Activated naive CD8-positive, alpha-beta T cell treated with anti-CD3 and anti-CD28 coated beads, Interleukin-2, amount 10 ng/mL, durations not matched to agents 7 days and 5 days (primary cell): Measurements from ENCODE around the gene CTIF. TPM values are rescaled to one million over a fixed set of nuclear protein-coding genes. Genes with fewer than 3 reads are reported as not detected.

Experiments used
- ATAC-seq: fragments of 150-1000 bp; cut with Tn5 transposase; one replicate; pipeline ENCODE4 v1.10.0; 2021; ENCODE audit warnings: low read depth, moderate library complexity
- POLR2A ChIA-PET: fragments of 350-600 bp; sonication (Branson Sonifier 250); formaldehyde crosslinking; loops from one replicate; lab custom pipeline; 2021; ENCODE audit warnings: antibody characterized with exemption; lab: Charles Lee
- DNase-seq: peaks from one replicate; pipeline ENCODE4 v3.0.0; 2021
- H3K27ac Mint-ChIP-seq: one replicate; pipeline ENCODE4 v1.8.0; 2022; ENCODE audit warnings: mild to moderate bottlenecking, mixed read lengths
- H3K27me3 Mint-ChIP-seq: one replicate; pipeline ENCODE4 v1.8.0; 2022; ENCODE audit warnings: mild to moderate bottlenecking, moderate library complexity, mixed read lengths
- H3K36me3 Mint-ChIP-seq: one replicate; pipeline ENCODE4 v1.8.0; 2021; ENCODE audit warnings: mild to moderate bottlenecking, mixed read lengths
- H3K4me1 Mint-ChIP-seq: one replicate; pipeline ENCODE4 v1.8.0; 2021; ENCODE audit warnings: mixed read lengths
- H3K4me3 Mint-ChIP-seq: one replicate; pipeline ENCODE4 v1.8.0; 2022; ENCODE audit warnings: mild to moderate bottlenecking, moderate library complexity, mixed read lengths
- H3K9me3 Mint-ChIP-seq: one replicate; pipeline ENCODE4 v1.8.0; 2021; ENCODE audit warnings: mixed read lengths
- total RNA-seq, 2 experiments: library from RNA; stranded (reverse); gene quantifications; one replicate each; pipeline ENCODE4 v1.2.3, GENCODE V29; 2021

CTIF gene
- total RNA-seq, 2 experiments from 2014 or later, result 2.4 to 3.0 TPM

- H3K4me3 Mint-ChIP-seq, result no peak overlapping the region
- POLR2A ChIA-PET, result no interaction called here
- no peak for DNase-seq
Measured at GRCh38 chr18:48785091-48785614, 246.3 kb downstream of the CTIF start.

GRCh38 chr18:48785736-48786454 is 247.1 kb downstream of the CTIF start:
- H3K36me3 Mint-ChIP-seq, result peaks cover 2% of the 10 kb centered on the region
- H3K4me1 Mint-ChIP-seq, result peaks cover 21% of the 10 kb centered on the region
- no peak overlapping the region for H3K27ac Mint-ChIP-seq
- DNase-seq (no peak), ATAC-seq (no peak)
- H3K9me3 Mint-ChIP-seq, result no peaks in the 10 kb centered on the region
- H3K4me3 Mint-ChIP-seq, result no peak overlapping the region
- H3K27me3 Mint-ChIP-seq, result peaks cover 1% of the 10 kb centered on the region
- POLR2A ChIA-PET, result interaction anchor here (0.5 kb wide), 1 partner anchor 559 kb away, joined by 3 read pairs; no protein-coding TSS in a partner anchor

More at GRCh38 chr18:48785091-48785614, 246.3 kb downstream of the CTIF start:
- H3K27me3 Mint-ChIP-seq, result peaks cover 1% of the 10 kb centered on the region
- peak overlapping the region; percentile 77 for H3K27ac Mint-ChIP-seq
- peaks cover 2% of the 10 kb centered on the region for H3K36me3 Mint-ChIP-seq
- peaks cover 20% of the 10 kb centered on the region for H3K4me1 Mint-ChIP-seq
- H3K9me3 Mint-ChIP-seq, result no peaks in the 10 kb centered on the region
- ATAC-seq, result peak; percentile 44

GRCh38 chr18:48786455-48787202 is 247.8 kb downstream of the CTIF start:
- DNase-seq, result peak; percentile 24
- peaks cover 5% of the 10 kb centered on the region for H3K36me3 Mint-ChIP-seq
- no peak overlapping the region for H3K4me3 Mint-ChIP-seq
- POLR2A ChIA-PET, result interaction anchor here (0.5 kb wide), 1 partner anchor 560 kb away, joined by 3 read pairs; no protein-coding TSS in a partner anchor
- no peak for ATAC-seq
- H3K27me3 Mint-ChIP-seq, result no peaks in the 10 kb centered on the region
- peaks cover 1% of the 10 kb centered on the region for H3K9me3 Mint-ChIP-seq
- H3K27ac Mint-ChIP-seq, result peak overlapping the region; percentile 24
- peaks cover 24% of the 10 kb centered on the region for H3K4me1 Mint-ChIP-seq

- H3K4me3 Mint-ChIP-seq, result no peak overlapping the region
- ATAC-seq, result no peak
- H3K9me3 Mint-ChIP-seq, result peaks cover 4% of the 10 kb centered on the region
- H3K27ac Mint-ChIP-seq, result peak overlapping the region; percentile 24
- peaks cover 7% of the 10 kb centered on the region for H3K36me3 Mint-ChIP-seq
- DNase-seq, result peak; percentile 11
- no peaks in the 10 kb centered on the region for H3K27me3 Mint-ChIP-seq
- POLR2A ChIA-PET, result no interaction called here
- peaks cover 26% of the 10 kb centered on the region for H3K4me1 Mint-ChIP-seq
Measured at GRCh38 chr18:48787203-48788151, 248.6 kb downstream of the CTIF start.

GRCh38 chr18:48788373-48788772 is 249.5 kb downstream of the CTIF start:
- ATAC-seq, result no peak
- DNase-seq, result peak; percentile 8

GRCh38 chr18:48789259-48789812 is 250.5 kb downstream of the CTIF start:
- Mint-ChIP-seq H3K9me3 (peaks cover 4% of the 10 kb centered on the region), H3K27ac (no peak overlapping the region), H3K4me1 (peaks cover 24% of the 10 kb centered on the region), H3K36me3 (peaks cover 7% of the 10 kb centered on the region), H3K4me3 (no peak overlapping the region), H3K27me3 (peaks cover 3% of the 10 kb centered on the region)
- POLR2A ChIA-PET, result no interaction called here
- ATAC-seq, result no peak
- DNase-seq, result no peak

More at GRCh38 chr18:48788373-48788772, 249.5 kb downstream of the CTIF start:
- H3K27ac Mint-ChIP-seq, result no peak overlapping the region
- peaks cover 4% of the 10 kb centered on the region for H3K9me3 Mint-ChIP-seq
- peaks cover 26% of the 10 kb centered on the region for H3K4me1 Mint-ChIP-seq
- POLR2A ChIA-PET, result no interaction called here
- no peaks in the 10 kb centered on the region for H3K27me3 Mint-ChIP-seq
- no peak overlapping the region for H3K4me3 Mint-ChIP-seq
- peaks cover 7% of the 10 kb centered on the region for H3K36me3 Mint-ChIP-seq

GRCh38 chr18:48790226-48790863 is 251.5 kb downstream of the CTIF start:
- no peak overlapping the region for H3K4me3 Mint-ChIP-seq
- peaks cover 6% of the 10 kb centered on the region for H3K27me3 Mint-ChIP-seq
- POLR2A ChIA-PET, result interaction anchor here (0.9 kb wide), 1 partner anchor 34 kb away, joined by 5 read pairs; no protein-coding TSS in a partner anchor
- peaks cover 15% of the 10 kb centered on the region for H3K4me1 Mint-ChIP-seq
- H3K27ac Mint-ChIP-seq, result no peak overlapping the region
- DNase-seq (peak; percentile 22), ATAC-seq (no peak)
- peaks cover 7% of the 10 kb centered on the region for H3K36me3 Mint-ChIP-seq
- peaks cover 4% of the 10 kb centered on the region for H3K9me3 Mint-ChIP-seq

- no peak for ATAC-seq
- peaks cover 4% of the 10 kb centered on the region for H3K9me3 Mint-ChIP-seq
- H3K4me3 Mint-ChIP-seq, result no peak overlapping the region
- peak; percentile 27 for DNase-seq
- POLR2A ChIA-PET, result interaction anchor here (0.9 to 1.1 kb wide), 2 partner anchors 16 to 34 kb away, joined by 3 to 5 read pairs; no protein-coding TSS in a partner anchor
- peak overlapping the region; percentile 31 for H3K27ac Mint-ChIP-seq
- H3K27me3 Mint-ChIP-seq, result peaks cover 7% of the 10 kb centered on the region
- H3K4me1 Mint-ChIP-seq, result peaks cover 13% of the 10 kb centered on the region
- H3K36me3 Mint-ChIP-seq, result peaks cover 7% of the 10 kb centered on the region
Measured at GRCh38 chr18:48790869-48791635, 252.2 kb downstream of the CTIF start.

- DNase-seq, result peak; percentile 14
- peaks cover 4% of the 10 kb centered on the region for H3K9me3 Mint-ChIP-seq
- peaks cover 12% of the 10 kb centered on the region for H3K4me1 Mint-ChIP-seq
- H3K36me3 Mint-ChIP-seq, result peaks cover 7% of the 10 kb centered on the region
- H3K4me3 Mint-ChIP-seq, result no peak overlapping the region
- POLR2A ChIA-PET, result interaction anchor here (1.1 kb wide), 1 partner anchor 15 kb away, joined by 3 read pairs; no protein-coding TSS in a partner anchor
- peaks cover 7% of the 10 kb centered on the region for H3K27me3 Mint-ChIP-seq
- ATAC-seq, result no peak
- peak overlapping the region; percentile 31 for H3K27ac Mint-ChIP-seq
Measured at GRCh38 chr18:48791636-48792105, 252.8 kb downstream of the CTIF start.

GRCh38 chr18:48792141-48792540 is 253.3 kb downstream of the CTIF start:
- Mint-ChIP-seq H3K36me3 (peaks cover 7% of the 10 kb centered on the region), H3K9me3 (peaks cover 4% of the 10 kb centered on the region), H3K27me3 (peaks cover 7% of the 10 kb centered on the region), H3K27ac (no peak overlapping the region), H3K4me1 (peaks cover 10% of the 10 kb centered on the region), H3K4me3 (no peak overlapping the region)
- POLR2A ChIA-PET, result interaction anchor here (1.1 kb wide), 1 partner anchor 14 kb away, joined by 3 read pairs; no protein-coding TSS in a partner anchor
- DNase-seq (peak; percentile 7), ATAC-seq (no peak)

GRCh38 chr18:48792611-48793380 is 254.0 kb downstream of the CTIF start:
- peaks cover 7% of the 10 kb centered on the region for H3K27me3 Mint-ChIP-seq
- H3K4me1 Mint-ChIP-seq, result peaks cover 9% of the 10 kb centered on the region
- H3K36me3 Mint-ChIP-seq, result peaks cover 7% of the 10 kb centered on the region
- ATAC-seq, result no peak
- no peak overlapping the region for H3K4me3 Mint-ChIP-seq
- H3K9me3 Mint-ChIP-seq, result peaks cover 4% of the 10 kb centered on the region
- peak; percentile 3 for DNase-seq
- POLR2A ChIA-PET, result no interaction called here
- no peak overlapping the region for H3K27ac Mint-ChIP-seq
